PC-9 (cell line): ENCODE results near the gene TNFRSF4.

Source experiments
- CTCF ChIP-seq: fragments of 200-600 bp; sonication (generic); conservative IDR thresholded peaks from 2 replicates; pipeline ENCODE4 v1.6.1; 2017; ENCODE audit warnings: mixed run types, antibody characterized with exemption, mild to moderate bottlenecking, moderate library complexity
- EZH2 ChIP-seq: fragments of 200-600 bp; sonication (generic); IDR thresholded peaks from 2 replicates; pipeline ENCODE4 v1.8.0; 2017; ENCODE audit warnings: antibody characterized with exemption, low read depth

GRCh38 chr1:1226566-1227362, 12.8 kb upstream of the TNFRSF4 start:
- no peak for TF ChIP-seq EZH2
- no peak for TF ChIP-seq CTCF
